ENCODE results near the gene DSTN. TPM values are rescaled to one million over a fixed set of nuclear protein-coding genes. Genes with fewer than 3 reads are reported as not detected.

DSTN gene
- total and polyA plus RNA-seq, 12 donors: 261 to 802 (median 546) TPM

- no peak overlapping the region for H3K4me3 ChIP-seq
- no peak for ATAC-seq
- no peak for DNase-seq
- no peaks in the 10 kb centered on the region for H3K27me3 ChIP-seq
- TF ChIP-seq, protein P1, sequence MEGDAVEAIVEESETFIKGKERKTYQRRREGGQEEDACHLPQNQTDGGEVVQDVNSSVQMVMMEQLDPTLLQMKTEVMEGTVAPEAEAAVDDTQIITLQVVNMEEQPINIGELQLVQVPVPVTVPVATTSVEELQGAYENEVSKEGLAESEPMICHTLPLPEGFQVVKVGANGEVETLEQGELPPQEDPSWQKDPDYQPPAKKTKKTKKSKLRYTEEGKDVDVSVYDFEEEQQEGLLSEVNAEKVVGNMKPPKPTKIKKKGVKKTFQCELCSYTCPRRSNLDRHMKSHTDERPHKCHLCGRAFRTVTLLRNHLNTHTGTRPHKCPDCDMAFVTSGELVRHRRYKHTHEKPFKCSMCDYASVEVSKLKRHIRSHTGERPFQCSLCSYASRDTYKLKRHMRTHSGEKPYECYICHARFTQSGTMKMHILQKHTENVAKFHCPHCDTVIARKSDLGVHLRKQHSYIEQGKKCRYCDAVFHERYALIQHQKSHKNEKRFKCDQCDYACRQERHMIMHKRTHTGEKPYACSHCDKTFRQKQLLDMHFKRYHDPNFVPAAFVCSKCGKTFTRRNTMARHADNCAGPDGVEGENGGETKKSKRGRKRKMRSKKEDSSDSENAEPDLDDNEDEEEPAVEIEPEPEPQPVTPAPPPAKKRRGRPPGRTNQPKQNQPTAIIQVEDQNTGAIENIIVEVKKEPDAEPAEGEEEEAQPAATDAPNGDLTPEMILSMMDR (IDR thresholded peaks at IDR 0.05): no peak
- H3K9me3 ChIP-seq: no peaks in the 10 kb centered on the region
- peaks cover 0 to 8% (median 0%) of the 10 kb centered on the region in 9 donors for H3K36me3 ChIP-seq
- peaks cover 0 to 85% (median 55%) of the 10 kb centered on the region in 9 donors for H3K4me1 ChIP-seq
- H3K27ac ChIP-seq: no peak overlapping the region
- intact Hi-C loops (cut with DNase I): no loop called here
- WGBS, 2 donors: 71 to 77% methylated on average over 2 of the region's 2 CpGs
Measured at GRCh38 chr20:17586250-17586649, 16.4 kb downstream of the DSTN start.

- intact Hi-C loops (cut with DNase I): no loop called here
- H3K36me3 ChIP-seq: peaks cover 0 to 10% (median 0%) of the 10 kb centered on the region in 9 donors
- DNase-seq: no peak
- no peaks in the 10 kb centered on the region for H3K9me3 ChIP-seq
- H3K4me1 ChIP-seq: peaks cover 0 to 94% (median 63%) of the 10 kb centered on the region in 9 donors
- H3K4me3 ChIP-seq: no peak overlapping the region
- WGBS, 2 donors: 93 to 94% methylated on average over 1 of the region's 1 CpG
- no peak for ATAC-seq
- no peak overlapping the region for H3K27ac ChIP-seq
- TF ChIP-seq, protein P1 (IDR thresholded peaks at IDR 0.05): no peak
- no peaks in the 10 kb centered on the region for H3K27me3 ChIP-seq
Measured at GRCh38 chr20:17587148-17587547, 17.3 kb downstream of the DSTN start.

GRCh38 chr20:17587824-17588223, 17.9 kb downstream of the DSTN start:
- TF ChIP-seq, protein P1 (IDR thresholded peaks at IDR 0.05): no peak
- ATAC-seq (peak in 1 of 8 donors; percentile 67), DNase-seq (no peak)
- Histone ChIP-seq H3K27ac (peak overlapping the region in 1 of 10 donors; percentile 1), H3K27me3 (no peaks in the 10 kb centered on the region), H3K9me3 (no peaks in the 10 kb centered on the region), H3K4me1 (peaks cover 0 to 95% (median 63%) of the 10 kb centered on the region in 9 donors), H3K36me3 (peaks cover 0 to 15% (median 0%) of the 10 kb centered on the region in 9 donors), H3K4me3 (no peak overlapping the region)
- intact Hi-C loops (cut with DNase I): no loop called here
- WGBS, 2 donors: 62 to 63% methylated on average over 3 of the region's 3 CpGs

GRCh38 chr20:17589161-17589834, 19.4 kb downstream of the DSTN start:
- TF ChIP-seq, protein P1 (IDR thresholded peaks at IDR 0.05): no peak
- DNase-seq: no peak
- Histone ChIP-seq H3K9me3 (no peaks in the 10 kb centered on the region), H3K27me3 (no peaks in the 10 kb centered on the region), H3K27ac (peak overlapping the region in 7 of 10 donors; percentile 3 to 69 (median 61)), H3K4me3 (no peak overlapping the region), H3K4me1 (peaks cover 0 to 100% (median 72%) of the 10 kb centered on the region in 9 donors), H3K36me3 (peaks cover 0 to 17% (median 0%) of the 10 kb centered on the region in 9 donors)
- peak in 6 of 8 donors; percentile 23 to 75 (median 60) for ATAC-seq
- WGBS, 2 donors: 35 to 61% methylated on average over 8 of the region's 8 CpGs
- intact Hi-C loops (cut with DNase I): no loop called here
